A549 treated with Mapracorat at 1 μM for 4 hours (cell line): ENCODE results near the gene TBC1D22B. TPM values are rescaled to one million over a fixed set of nuclear protein-coding genes. Genes with fewer than 3 reads are reported as not detected.

Experiments used
- total RNA-seq: library from RNA; stranded (reverse); fragments of 200-300 nt; extraction: Qiagen RNA extraction; gene quantifications from 5 replicates; pipeline ENCODE4 v1.2.3, GENCODE V29; 2022

The TBC1D22B gene, protein sequence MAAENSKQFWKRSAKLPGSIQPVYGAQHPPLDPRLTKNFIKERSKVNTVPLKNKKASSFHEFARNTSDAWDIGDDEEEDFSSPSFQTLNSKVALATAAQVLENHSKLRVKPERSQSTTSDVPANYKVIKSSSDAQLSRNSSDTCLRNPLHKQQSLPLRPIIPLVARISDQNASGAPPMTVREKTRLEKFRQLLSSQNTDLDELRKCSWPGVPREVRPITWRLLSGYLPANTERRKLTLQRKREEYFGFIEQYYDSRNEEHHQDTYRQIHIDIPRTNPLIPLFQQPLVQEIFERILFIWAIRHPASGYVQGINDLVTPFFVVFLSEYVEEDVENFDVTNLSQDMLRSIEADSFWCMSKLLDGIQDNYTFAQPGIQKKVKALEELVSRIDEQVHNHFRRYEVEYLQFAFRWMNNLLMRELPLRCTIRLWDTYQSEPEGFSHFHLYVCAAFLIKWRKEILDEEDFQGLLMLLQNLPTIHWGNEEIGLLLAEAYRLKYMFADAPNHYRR
- total RNA-seq: 5.0 to 5.7 TPM (median 5.4 TPM) in 5 replicates

DNA sequence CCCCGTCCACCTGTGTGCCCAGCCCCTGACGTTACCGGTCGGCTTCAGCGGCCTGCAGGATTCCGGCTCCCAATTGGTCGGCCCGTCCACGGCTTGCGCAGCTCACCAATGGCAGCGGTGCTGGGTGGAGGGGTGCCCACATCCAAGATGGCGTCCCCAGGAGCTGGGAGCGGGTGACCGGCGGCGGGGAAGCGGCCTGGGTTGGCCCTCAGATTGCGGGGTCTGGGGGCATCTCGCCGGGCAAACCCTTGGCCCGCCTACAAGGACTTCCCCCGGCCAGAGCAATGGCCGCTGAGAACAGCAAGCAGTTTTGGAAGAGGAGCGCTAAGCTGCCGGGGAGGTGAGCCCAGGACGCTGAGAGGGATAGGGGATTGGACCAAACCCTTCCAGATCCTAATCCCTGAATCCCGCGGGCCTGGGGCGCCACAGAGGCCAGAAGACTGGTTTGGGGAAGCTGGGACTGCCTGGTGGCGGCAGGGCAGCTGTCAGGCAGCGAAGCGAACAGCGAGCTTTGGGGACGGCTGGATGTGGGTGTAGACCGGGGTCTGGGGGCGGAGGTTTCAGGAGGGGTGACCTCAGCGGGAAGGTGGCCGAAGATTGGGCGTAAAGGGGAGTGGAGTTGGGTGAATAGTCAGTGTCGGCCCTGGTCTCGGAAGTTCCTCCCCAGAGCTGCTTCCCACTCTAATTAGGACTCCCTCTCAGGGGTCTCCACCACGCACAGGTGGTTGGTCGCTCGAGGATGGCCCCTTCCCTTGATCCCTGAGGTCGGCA, at the start of gene TBC1D22B, which contains the start of gene TMEM217:
TBC1D22B (plus strand) TSS at position 139 of the 771 bp plus-strand sequence; CDS start at position 285, 146 bp downstream.
TMEM217 (minus strand) TSS at position 511 of the 771 bp plus-strand sequence. CDS start 39,114 bp downstream, outside the sequence.

DNA sequence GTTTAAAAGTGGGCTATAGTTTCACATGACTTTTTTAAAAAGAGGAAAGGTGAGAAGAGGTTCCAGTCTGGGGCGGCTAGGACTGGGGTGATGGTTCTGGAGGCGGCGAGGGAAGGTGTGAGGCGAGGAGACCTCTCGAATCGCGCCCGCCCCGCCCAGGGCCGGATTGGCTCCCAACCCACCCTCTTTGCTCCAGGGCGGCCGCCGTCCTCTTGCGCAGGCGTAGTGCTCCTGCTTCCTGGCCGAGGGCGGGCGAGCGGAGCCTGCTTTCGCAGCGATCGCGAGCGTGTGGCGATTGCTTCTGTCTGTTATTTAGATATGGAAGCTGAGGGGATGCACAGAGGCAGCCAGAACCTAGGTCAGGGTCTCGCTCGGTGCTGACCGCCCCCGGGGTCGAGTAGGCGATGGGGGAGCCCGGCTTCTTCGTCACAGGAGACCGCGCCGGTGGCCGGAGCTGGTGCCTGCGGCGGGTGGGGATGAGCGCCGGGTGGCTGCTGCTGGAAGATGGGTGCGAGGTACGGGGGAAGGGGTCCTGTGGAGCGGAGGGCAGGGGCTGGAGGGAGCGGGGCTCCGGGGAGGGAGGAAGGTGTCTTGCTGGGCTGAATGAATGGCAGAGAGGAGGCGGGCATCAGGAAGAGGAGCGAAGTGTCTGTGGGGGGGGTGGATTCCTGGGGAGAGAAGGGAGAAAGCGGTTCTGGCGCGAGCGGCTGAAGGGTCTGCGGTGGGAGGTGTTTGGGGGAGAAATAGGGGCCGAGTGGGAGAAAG, 96.4 kb downstream of the TBC1D22B start, which contains the start of gene RNF8:
RNF8 (plus strand) TSS at position 223 of the 765 bp plus-strand sequence; CDS start at position 405, 182 bp downstream.

Other genes starting within 250 kb of the TBC1D22B start
- gene PIM1, start 87.6 kb upstream of the TBC1D22B start, total RNA-seq: 10.0 to 14.2 TPM (median 12.8 TPM) in 5 replicates
- gene TMEM217, start 372 bp downstream of the TBC1D22B start, total RNA-seq: 0.33 to 0.71 TPM (median 0.43 TPM) in 5 replicates
- gene RNF8, start 96.2 kb downstream of the TBC1D22B start, total RNA-seq: 20.6 to 28.0 TPM (median 23.7 TPM) in 5 replicates
- gene CMTR1, start 175.4 kb downstream of the TBC1D22B start, total RNA-seq: 14.3 to 17.6 TPM (median 16.8 TPM) in 5 replicates
- gene CCDC167, start 242.1 kb downstream of the TBC1D22B start, total RNA-seq: 42.3 to 51.4 TPM (median 45.0 TPM) in 5 replicates